ENCODE measurements around the gene PRKD2. TPM values are rescaled to one million over a fixed set of nuclear protein-coding genes. Genes with fewer than 3 reads are reported as not detected.

The PRKD2 gene
- total and polyA plus RNA-seq, 12 donors, result 6.8 to 77.1 (median 26.8) TPM

- peak; percentile 88 to 95 (median 93) for DNase-seq
- TF ChIP-seq CTCF (IDR thresholded peaks at IDR 0.05), result no peak
- TF ChIP-seq POLR2A (IDR thresholded peaks at IDR 0.05), result no peak
- intact Hi-C loops (cut with DNase I), result no loop called here
- WGBS, 4 donors, result 20 to 42% (median 25%) methylated on average over 29 to 39 of the region's 39 CpGs
- no peak overlapping the region for H3K27ac ChIP-seq
- peak overlapping the region in 1 of 4 donors; percentile 0 for H3K4me3 ChIP-seq
- no peaks in the 10 kb centered on the region for H3K27me3 ChIP-seq
- no peaks in the 10 kb centered on the region for H3K4me1 ChIP-seq (replicated peaks in 1 of 2)
- no peaks in the 10 kb centered on the region for H3K9me3 ChIP-seq (replicated peaks in 1 of 3)
- H3K36me3 ChIP-seq (replicated peaks in 1 of 2), result peaks cover 0 to 89% of the 10 kb centered on the region in 2 donors
Observed at GRCh38 chr19:46697204-46697960, 19.5 kb downstream of the PRKD2 start.

GRCh38 chr19:46696866-46697203, 20.1 kb downstream of the PRKD2 start:
- H3K27me3 ChIP-seq, result no peaks in the 10 kb centered on the region
- intact Hi-C loops (cut with DNase I), result no loop called here
- 85 to 89% (median 87%) methylated on average over 6 to 9 of the region's 9 CpGs for WGBS, 4 donors
- TF ChIP-seq CTCF (IDR thresholded peaks at IDR 0.05) (no peak), POLR2A (IDR thresholded peaks at IDR 0.05) (no peak)
- H3K36me3 ChIP-seq (replicated peaks in 1 of 2), result peaks cover 0 to 89% of the 10 kb centered on the region in 2 donors
- no peaks in the 10 kb centered on the region for H3K4me1 ChIP-seq (replicated peaks in 1 of 2)
- no peaks in the 10 kb centered on the region for H3K9me3 ChIP-seq (replicated peaks in 1 of 3)
- no peak overlapping the region for H3K4me3 ChIP-seq
- no peak overlapping the region for H3K27ac ChIP-seq
- no peak for DNase-seq

GRCh38 chr19:46696052-46696451, 20.9 kb downstream of the PRKD2 start:
- no peaks in the 10 kb centered on the region for H3K9me3 ChIP-seq (replicated peaks in 1 of 3)
- no peaks in the 10 kb centered on the region for H3K27me3 ChIP-seq
- WGBS, 4 donors, result 93 to 98% (median 97%) methylated on average over 10 of the region's 10 CpGs
- peaks cover 0 to 89% of the 10 kb centered on the region in 2 donors for H3K36me3 ChIP-seq (replicated peaks in 1 of 2)
- H3K27ac ChIP-seq, result no peak overlapping the region
- intact Hi-C loops (cut with DNase I), result no loop called here
- TF ChIP-seq POLR2A (IDR thresholded peaks at IDR 0.05), result no peak
- TF ChIP-seq CTCF (IDR thresholded peaks at IDR 0.05), result no peak
- no peak overlapping the region for H3K4me3 ChIP-seq
- no peak for DNase-seq
- no peaks in the 10 kb centered on the region for H3K4me1 ChIP-seq (replicated peaks in 1 of 2)

GRCh38 chr19:46693760-46694159, 23.2 kb downstream of the PRKD2 start:
- H3K4me3 ChIP-seq, result no peak overlapping the region
- H3K27ac ChIP-seq, result no peak overlapping the region
- H3K36me3 ChIP-seq (replicated peaks in 1 of 2), result peaks cover 0 to 87% of the 10 kb centered on the region in 2 donors
- H3K4me1 ChIP-seq (replicated peaks in 1 of 2), result no peaks in the 10 kb centered on the region
- 89 to 95% (median 93%) methylated on average over 10 to 22 of the region's 22 CpGs for WGBS, 4 donors
- no peak for DNase-seq
- no peaks in the 10 kb centered on the region for H3K9me3 ChIP-seq (replicated peaks in 1 of 3)
- intact Hi-C loops (cut with DNase I), result no loop called here
- TF ChIP-seq CTCF (IDR thresholded peaks at IDR 0.05) (no peak), POLR2A (IDR thresholded peaks at IDR 0.05) (no peak)
- H3K27me3 ChIP-seq, result no peaks in the 10 kb centered on the region

Data from adrenal gland (tissue), 12 donors.